HG03460 (cell line): ENCODE data around the gene CENPE.
A peak's percentile ranks its signal among the peaks of the same experiment; 100 is the strongest.
"Not testable (repeated sequence)": the region's sequence is repeated elsewhere in the genome, so short reads cannot be mapped to it uniquely, and the experiment has no call there.

ENCODE experiments used
- ATAC-seq: cut with Tn5 transposase; IDR thresholded peaks from one replicate; pipeline ENCODE4 v1.9.1; 2021; ENCODE audit not compliant: unreplicated experiment

Gene CENPE, protein sequence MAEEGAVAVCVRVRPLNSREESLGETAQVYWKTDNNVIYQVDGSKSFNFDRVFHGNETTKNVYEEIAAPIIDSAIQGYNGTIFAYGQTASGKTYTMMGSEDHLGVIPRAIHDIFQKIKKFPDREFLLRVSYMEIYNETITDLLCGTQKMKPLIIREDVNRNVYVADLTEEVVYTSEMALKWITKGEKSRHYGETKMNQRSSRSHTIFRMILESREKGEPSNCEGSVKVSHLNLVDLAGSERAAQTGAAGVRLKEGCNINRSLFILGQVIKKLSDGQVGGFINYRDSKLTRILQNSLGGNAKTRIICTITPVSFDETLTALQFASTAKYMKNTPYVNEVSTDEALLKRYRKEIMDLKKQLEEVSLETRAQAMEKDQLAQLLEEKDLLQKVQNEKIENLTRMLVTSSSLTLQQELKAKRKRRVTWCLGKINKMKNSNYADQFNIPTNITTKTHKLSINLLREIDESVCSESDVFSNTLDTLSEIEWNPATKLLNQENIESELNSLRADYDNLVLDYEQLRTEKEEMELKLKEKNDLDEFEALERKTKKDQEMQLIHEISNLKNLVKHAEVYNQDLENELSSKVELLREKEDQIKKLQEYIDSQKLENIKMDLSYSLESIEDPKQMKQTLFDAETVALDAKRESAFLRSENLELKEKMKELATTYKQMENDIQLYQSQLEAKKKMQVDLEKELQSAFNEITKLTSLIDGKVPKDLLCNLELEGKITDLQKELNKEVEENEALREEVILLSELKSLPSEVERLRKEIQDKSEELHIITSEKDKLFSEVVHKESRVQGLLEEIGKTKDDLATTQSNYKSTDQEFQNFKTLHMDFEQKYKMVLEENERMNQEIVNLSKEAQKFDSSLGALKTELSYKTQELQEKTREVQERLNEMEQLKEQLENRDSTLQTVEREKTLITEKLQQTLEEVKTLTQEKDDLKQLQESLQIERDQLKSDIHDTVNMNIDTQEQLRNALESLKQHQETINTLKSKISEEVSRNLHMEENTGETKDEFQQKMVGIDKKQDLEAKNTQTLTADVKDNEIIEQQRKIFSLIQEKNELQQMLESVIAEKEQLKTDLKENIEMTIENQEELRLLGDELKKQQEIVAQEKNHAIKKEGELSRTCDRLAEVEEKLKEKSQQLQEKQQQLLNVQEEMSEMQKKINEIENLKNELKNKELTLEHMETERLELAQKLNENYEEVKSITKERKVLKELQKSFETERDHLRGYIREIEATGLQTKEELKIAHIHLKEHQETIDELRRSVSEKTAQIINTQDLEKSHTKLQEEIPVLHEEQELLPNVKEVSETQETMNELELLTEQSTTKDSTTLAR (N-terminal part only)

DNA sequence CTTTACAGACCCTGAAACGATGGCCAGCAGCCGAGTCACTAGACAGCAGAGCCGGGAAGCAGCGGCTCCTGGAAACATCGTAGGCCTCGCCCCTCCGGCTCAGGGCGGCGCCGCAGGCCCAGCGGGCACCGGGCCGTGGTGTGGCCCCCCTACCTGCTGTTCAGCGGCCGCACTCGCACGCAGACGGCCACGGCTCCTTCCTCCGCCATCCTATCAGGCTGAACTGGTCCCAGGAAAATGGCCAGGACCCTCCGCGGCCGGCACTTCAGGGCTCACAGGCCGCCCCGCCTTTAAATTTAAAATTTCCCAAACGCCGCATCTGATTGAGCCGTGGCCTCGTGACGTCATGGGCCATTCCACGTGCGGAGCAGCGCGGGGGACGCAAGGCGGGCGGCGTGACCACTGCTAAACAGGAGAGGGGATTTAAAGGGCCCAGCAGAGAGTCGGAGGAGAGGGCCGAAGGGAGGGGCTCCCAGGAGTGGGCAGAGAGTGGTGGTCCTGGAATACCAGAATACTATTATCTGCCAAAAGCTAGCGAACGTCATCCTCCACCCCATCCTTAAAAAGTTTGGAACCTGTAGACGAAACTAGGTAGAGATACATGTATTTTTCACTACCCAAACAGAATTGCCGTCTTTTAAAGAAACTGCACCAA is at the start of gene CENPE:
Gene CENPE, minus strand, starts transcription at position 233 of the 655 bp plus-strand sequence. Its CDS starts 24 bp downstream, at position 209.
- ATAC-seq, result peak; percentile 96

DNA sequence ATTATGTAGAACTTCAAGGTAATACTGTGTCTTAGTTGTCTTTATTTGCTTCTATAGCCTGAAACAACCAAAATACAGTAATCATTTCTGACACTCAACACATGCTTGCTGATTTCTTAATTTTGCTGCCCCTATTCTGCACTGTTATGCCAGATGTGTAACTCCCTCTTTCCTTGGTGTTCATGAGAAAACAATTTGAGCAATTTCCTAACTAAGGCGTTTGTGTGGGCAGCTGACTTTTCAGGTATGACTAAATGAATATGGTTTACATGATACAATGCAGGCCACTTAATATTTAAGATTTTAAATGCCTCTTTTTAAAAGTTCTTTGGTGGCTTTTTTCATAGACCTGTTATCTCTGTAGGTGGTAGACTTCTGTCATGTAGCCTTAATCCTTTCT is 46.1 kb upstream of the CENPE start:
- no peak for ATAC-seq

DNA sequence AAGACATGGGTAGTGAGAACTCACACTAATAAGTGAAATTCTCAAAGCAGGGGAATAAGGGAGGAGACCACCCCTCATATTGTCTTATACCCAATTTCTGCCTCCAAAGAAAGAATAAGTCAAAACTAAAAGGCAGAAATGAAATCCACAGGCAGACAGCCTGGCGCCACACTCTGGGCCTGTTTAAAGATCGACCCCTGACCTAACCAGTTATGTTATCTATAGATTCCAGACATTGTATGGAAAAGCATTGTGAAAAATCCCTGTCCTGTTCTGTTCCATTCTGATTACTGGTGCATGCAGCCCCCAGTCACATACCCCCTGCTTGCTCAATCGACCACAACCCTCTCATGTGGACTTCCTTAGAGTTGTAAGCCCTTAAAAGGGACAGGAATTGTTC is 32.8 kb upstream of the CENPE start:
- ATAC-seq, result not testable (repeated sequence)

DNA sequence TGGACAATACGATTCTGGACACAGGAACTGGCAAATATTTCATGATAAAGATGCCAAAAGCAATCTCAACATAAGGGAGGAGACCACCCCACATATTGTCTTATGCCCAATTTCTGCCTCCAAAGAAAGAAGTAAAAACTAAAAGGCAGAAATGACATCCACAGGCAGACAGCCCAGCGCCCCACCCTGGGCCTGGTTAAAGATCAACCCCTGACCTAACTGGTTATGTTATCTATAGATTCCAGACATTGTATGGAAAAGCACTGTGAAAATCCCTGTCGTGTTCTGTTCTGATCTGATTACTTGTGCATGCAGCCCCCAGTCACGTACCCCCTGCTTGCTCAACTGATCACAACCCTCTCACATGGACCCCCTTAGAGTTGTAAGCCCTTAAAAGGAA is 25.4 kb upstream of the CENPE start:
- ATAC-seq, result not testable (repeated sequence)

DNA sequence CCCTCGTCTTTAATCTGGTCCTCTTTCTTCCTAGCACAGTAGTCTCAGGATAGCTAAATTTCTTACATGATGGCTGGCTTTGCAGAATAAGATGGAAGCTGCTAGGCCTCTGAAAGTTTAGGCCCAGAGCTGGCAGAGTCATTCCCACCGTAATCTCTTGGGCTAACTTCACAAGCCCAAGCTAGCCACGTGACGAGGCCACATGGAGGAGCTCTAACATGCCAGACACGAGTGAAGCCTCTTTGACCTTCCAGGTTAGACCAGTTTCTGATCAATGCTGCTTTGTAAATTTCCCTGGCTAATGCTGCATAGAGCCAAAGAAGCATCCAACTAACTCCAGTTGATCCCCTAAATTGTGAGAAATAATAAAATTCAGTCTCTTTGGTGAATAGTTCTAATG is 9.5 kb upstream of the CENPE start:
- no peak for ATAC-seq

DNA sequence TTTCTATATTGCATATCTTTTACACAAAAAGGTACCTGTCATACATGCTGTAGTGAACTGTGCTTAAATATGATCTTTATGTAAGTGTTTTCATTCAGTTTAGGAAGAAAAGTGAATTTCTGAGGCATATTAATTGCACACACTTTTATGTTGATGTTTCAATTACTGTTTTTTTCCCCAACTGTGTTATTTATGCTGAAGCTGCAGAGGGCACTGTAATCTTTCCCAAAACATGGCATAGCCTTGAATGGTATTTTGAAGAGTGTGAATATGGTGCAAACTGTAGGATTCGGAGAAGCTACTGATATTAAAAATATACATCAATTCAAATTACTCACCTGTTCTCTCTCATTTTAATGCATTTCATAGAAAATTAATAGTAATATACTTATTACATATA is 6.0 kb upstream of the CENPE start:
- ATAC-seq, result no peak

DNA sequence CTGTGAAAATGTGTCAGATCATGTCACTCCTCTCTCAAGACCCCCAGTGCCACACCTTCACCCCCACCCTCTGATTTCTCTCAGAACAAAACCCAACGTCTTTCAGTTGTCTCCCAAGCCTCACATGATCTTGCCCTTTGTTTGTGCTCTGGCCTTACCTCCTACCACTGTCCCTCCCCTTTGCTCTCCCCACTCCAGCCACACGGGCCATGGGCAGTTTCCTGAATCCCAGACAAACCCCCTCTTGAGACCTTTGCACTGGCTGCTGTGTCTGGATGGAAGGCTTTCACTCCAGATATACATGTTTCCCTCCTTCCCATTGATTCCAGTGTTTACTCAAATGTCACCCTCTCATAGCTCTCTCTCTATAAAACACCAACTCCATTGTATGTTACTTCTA is 3.6 kb upstream of the CENPE start:
- no peak for ATAC-seq

DNA sequence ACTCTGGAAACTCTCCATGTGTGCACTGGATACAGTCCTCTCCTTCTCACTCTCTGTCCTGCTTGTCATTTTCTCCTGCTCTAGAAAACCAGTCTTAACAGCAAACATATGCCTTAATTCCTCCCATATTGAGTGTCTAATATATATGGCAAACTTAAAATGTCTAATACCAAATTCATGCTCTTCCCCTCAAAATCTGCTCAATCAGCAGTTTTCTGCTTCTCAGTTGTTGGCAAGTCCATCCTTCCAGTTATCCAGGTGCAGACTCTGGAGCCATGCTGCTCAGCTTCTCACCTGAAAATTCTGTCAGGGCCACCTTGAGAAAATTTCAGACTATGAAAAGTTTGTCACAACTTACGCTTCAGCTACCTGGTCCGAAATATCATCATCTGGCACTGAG is 3.1 kb upstream of the CENPE start:
- ATAC-seq, result no peak

DNA sequence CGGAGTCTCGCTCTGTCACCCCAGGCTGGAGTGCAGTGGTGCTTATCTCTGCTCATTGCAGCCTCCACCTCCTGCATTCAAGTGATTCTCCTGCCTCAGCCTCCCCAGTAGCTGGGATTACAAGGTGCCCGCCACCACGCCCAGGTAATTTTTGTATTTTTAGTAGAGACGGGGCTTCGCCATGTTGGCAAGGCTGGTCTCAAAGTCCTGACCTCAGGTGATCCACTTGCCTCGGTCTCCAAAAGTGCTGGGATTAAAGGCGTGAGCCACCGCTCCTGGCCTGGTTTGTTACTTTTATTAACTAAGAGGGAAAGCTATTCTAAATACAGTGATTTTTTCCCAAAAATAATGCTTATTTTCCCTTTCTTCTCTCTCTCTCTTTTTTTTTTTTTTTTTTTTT is 866 bp upstream of the CENPE start:
- no peak for ATAC-seq

DNA sequence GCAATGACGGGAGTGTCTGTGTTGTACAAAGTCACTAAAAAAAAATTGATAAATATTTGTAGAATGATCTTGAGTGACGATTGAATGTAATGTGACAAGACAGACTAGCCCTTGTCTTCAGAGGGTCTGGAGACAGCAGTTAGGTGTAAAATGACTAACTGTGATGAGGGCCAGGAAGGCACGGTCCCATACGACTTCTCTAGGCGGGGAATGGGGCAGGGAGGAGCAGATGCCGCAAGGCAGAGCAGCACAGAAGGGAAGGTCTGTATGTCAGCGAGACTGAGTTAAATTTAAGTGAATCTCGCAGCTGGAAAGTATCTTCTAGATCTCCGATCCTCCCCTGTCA is 405 bp downstream of the CENPE start:
- ATAC-seq, result peak; percentile 45

DNA sequence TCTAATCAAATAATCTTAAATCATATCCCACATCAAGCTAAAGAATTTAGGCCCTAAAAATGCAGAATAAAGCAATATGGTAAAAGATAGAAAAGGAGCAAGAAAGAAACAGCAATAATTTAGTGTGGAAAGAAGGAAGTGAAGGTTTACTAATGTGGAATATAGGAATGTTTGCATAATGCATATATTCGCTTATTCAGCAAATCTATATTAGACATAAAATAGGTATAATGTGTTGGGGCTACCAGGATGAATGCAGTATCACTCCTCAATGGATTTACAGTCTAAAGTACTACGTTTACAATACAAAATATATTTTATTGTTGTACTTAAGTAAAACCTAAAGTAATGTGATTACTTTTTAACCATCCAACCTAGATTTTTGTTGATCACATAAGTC is 4.7 kb downstream of the CENPE start:
- no peak for ATAC-seq

DNA sequence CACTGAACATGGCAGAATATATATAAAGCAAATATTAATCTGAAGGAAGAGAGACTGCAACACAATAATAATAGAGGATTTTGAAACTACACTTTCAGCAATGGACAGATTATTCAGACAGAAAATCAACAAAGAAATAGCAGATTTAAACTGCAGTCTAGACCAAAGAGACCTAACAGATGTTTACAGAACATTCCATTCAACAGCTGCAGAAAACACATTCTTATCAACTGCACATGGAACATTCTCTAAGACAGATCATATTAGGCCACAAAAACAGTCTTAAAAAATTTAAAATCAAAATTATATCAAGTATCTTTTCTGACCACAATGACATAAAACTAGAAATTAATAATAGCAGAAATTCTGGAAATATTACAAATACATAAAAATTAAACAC is 27.1 kb downstream of the CENPE start:
- ATAC-seq, result no peak

DNA sequence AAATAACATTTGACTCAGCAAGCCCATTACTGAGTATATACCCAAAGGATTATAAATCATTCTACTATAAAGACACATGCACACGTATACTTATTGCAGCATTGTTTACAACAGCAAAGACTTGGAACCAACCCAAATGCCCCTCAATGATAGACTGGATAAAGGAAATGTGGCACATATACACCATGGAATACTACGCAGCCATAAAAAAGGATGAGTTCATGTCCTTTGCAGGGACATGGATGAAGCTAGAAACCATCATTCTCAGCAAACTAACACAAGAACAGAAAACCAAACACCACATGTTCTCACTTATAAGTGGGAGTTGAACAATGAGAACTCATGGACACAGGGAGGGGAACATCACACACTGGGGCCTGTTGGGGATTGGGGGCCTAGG is 28.4 kb downstream of the CENPE start:
- ATAC-seq, result not testable (repeated sequence)

DNA sequence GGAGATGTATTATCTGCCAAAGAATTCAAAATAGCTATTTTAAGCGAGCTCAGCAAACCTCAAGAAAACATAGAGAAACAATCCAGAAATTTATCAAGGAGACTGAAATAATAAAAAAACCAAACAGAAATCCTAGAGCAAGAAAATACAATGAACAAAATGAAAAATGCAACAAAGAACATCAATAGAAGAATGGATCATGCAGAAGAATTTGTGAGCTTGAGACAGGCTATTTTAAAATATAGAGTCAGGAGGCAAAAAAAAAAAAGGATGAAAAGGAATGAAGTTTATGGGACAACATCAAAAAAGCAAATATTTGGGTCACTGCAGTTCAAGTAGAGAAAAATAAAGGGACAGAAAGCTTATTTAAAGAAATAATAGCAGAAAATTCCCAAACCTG is 29.1 kb downstream of the CENPE start:
- no peak for ATAC-seq

DNA sequence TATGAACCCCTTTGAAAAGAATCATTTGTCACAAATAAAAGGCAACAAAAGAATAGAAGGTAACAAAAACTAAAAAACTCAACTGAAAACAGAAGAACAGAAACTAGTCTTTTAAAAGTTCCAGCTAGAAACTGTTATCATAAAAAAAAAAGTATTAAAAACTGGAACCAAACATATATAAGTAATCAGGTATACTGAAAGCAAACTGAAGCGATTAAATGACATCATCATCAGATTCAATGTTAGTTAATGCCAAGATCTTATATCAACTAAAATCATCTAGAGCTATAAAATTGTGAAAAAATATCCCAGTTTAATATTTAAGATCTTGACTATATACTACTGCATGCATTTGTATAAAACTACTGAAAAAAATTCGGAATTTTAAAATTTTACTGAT is 36.0 kb downstream of the CENPE start:
- no peak for ATAC-seq

DNA sequence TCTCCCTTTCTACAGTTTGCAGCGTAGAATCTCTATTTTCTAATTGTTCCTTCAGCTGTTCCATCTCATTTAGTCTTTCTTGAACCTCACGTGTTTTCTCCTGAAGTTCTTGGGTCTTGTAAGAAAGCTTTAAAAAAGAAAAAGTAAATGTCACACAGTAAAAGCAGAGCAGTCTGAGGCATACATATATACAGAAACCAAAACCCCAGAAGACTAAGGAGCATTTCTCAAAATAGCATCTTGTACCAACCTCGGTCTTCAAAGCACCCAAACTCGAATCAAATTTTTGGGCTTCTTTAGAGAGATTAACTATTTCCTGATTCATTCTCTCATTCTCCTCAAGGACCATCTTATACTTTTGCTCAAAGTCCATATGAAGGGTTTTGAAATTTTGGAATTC is 39.4 kb downstream of the CENPE start:
- no peak for ATAC-seq

DNA sequence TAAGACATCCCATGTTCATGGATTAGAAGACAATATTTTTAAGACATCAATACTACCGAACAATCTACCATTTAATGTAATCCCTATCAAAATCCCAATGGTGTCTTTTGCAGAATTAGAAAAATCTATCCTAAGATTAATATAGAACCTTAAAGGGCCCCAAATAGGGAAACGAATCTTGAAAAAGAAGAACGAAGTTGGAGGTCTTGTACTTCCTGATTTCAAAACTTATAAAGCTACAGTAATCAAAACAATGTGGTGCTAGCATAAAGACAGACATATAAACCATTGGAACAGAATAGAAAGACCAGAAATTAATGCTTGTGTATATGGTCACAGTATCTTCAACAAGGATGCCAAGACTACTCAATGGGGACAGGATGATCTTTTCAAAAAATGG is 42.0 kb downstream of the CENPE start:
- no peak for ATAC-seq

DNA sequence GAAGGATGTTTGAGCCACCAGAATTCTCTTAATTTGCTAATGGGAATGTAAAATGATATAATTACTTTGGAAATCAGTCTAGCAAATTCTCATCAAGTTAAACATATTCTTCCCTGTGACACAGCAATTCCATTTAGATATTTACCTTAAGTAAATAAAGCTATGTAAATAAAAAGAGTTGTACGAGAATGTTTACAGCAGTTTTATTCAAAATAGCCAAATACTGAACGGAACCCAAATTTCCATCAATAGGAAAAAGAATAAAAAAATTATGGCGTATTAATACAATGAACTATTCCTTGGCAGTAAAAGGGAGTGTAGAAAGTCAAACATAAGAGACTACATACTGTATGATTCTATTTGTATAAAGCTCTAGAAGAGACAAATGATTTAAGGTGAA is 45.8 kb downstream of the CENPE start:
- ATAC-seq, result no peak

DNA sequence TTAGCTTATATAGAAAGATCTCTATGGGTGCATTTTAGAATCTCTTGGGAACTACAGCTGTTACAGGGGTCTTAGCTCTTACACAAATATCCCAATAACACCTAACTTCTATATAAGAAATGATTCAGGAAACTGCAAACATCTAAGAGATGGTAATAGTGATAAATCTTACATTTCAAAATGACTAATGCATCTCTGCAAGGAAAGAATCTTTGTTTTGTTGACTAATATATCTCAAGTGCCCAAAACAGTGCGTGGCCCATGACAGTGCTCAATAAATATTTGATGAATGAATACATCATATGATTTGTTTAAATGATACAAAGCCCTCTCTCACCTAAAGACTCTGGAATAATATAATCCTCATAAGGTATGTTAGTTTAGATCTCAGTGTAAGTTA is 47.5 kb downstream of the CENPE start:
- no peak for ATAC-seq

DNA sequence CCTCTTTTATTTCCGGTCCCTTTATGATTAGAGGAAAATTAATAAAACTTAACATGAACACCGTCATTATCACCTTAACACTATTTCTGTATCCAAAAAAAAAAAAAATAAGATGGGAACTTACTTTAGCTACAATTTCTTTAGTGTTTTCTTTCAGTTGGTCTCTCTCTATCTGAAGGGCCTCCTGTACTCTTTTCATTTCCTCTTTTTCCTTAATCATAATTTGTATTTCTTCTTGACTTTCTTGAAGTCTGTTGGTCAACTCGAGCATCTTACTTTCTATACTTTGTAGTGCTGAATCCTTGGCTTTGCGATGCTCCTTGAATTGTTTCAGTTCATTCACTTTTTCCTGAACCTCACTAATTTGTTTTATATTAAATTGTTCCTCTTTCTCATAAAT is 53.2 kb downstream of the CENPE start:
- ATAC-seq, result no peak

DNA sequence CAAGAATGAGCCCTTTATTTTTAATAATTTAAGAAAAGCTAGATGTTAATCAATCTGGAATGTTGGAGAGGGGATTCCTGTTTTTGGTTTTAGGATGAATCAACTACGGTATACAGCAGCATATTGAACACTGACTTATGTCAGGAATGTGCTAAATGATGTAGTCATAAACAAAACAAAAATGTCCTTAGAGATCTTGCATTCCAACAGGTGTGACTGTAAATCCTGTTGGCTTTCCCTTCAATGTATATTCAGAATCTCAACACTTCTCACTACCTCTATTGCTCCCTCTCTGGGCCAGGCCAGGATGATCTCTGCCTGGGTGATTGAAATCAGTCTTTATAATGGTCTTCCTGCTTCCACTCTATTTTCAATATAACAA is 60.7 kb downstream of the CENPE start:
- ATAC-seq, result no peak
